WTC11 (cell line): Measurements from ENCODE around the gene TTN. TPM values are rescaled to one million over a fixed set of nuclear protein-coding genes. Genes with fewer than 3 reads are reported as not detected.

Experiments
- ATAC-seq: fragments of 200-7000 bp; cut with Tn5 transposase; 2 replicates; pipeline ENCODE4 v1.10.0; 2021; ENCODE audit warnings: mild to moderate bottlenecking, moderate library complexity
- CTCF ChIA-PET: fragments of 300-600 bp; sonication (Branson Sonifier 250); formaldehyde crosslinking; loops from one replicate; lab custom pipeline; 2021; ENCODE audit warnings: antibody characterized with exemption; lab: Charles Lee
- POLR2A ChIA-PET: fragments of 350-600 bp; sonication (Branson Sonifier 250); formaldehyde crosslinking; loops from one replicate; lab custom pipeline; 2021; ENCODE audit warnings: antibody characterized with exemption; lab: Charles Lee
- DNase-seq: peaks from one replicate; pipeline ENCODE4 v3.0.0; 2021; ENCODE audit warnings: low spot score
- H3K27ac Mint-ChIP-seq: 2 replicates; pipeline ENCODE4 v1.8.0; 2021; ENCODE audit warnings: mixed read lengths
- H3K27me3 Mint-ChIP-seq: 2 replicates; pipeline ENCODE4 v1.8.0; 2021; ENCODE audit warnings: low read depth, mild to moderate bottlenecking, moderate library complexity, mixed read lengths
- H3K36me3 Mint-ChIP-seq: 2 replicates; pipeline ENCODE4 v1.8.0; 2021; ENCODE audit warnings: mixed read lengths
- H3K4me1 Mint-ChIP-seq: 2 replicates; pipeline ENCODE4 v1.8.0; 2022; ENCODE audit warnings: mixed read lengths
- H3K4me3 Mint-ChIP-seq: 2 replicates; pipeline ENCODE4 v1.8.0; 2021; ENCODE audit warnings: mild to moderate bottlenecking, moderate library complexity, mixed read lengths
- H3K9me3 Mint-ChIP-seq: 2 replicates; pipeline ENCODE4 v1.8.0; 2021; ENCODE audit warnings: mixed read lengths
- ATF1 ChIP-seq: sonication (generic); formaldehyde crosslinking; IDR thresholded peaks from 2 replicates; pipeline ENCODE4 v1.8.1; 2023; ENCODE audit warnings: mild to moderate bottlenecking, moderate library complexity, missing genetic modification reagents
- CREM ChIP-seq: sonication (generic); formaldehyde crosslinking; IDR thresholded peaks from 2 replicates; pipeline ENCODE4 v1.8.1; 2022; ENCODE audit warnings: mild to moderate bottlenecking, missing genetic modification reagents, moderate library complexity
- FOXJ3 ChIP-seq: sonication (generic); formaldehyde crosslinking; IDR thresholded peaks from 2 replicates; pipeline ENCODE4 v1.9.0; 2021; ENCODE audit warnings: missing genetic modification reagents, mild to moderate bottlenecking, borderline replicate concordance
- FOXP1 ChIP-seq: sonication (generic); formaldehyde crosslinking; IDR thresholded peaks from 2 replicates; pipeline ENCODE4 v1.8.0; 2022; ENCODE audit warnings: missing genetic modification reagents, mild to moderate bottlenecking, moderate library complexity, borderline replicate concordance
- GABPB1 ChIP-seq: sonication (generic); formaldehyde crosslinking; IDR thresholded peaks from 2 replicates; pipeline ENCODE4 v1.8.1; 2023; ENCODE audit warnings: mild to moderate bottlenecking, missing genetic modification reagents
- HMGA2 ChIP-seq: fragments of 250-450 bp; sonication (Bioruptor Pico); IDR thresholded peaks from 2 replicates; pipeline ENCODE4 v1.4.0; 2021; ENCODE audit warnings: mild to moderate bottlenecking, moderate library complexity
- JAZF1 ChIP-seq: fragments of 250-450 bp; sonication (Bioruptor Pico); IDR thresholded peaks from 2 replicates; pipeline ENCODE4 v1.9.0; 2021; ENCODE audit warnings: moderate library complexity, mild to moderate bottlenecking, inconsistent platforms
- PRRX2 ChIP-seq: fragments of 250-450 bp; sonication (Bioruptor Pico); IDR thresholded peaks from 2 replicates; pipeline ENCODE4 v1.8.0; 2021; ENCODE audit warnings: mild to moderate bottlenecking
- SMAD4 ChIP-seq: sonication (generic); formaldehyde crosslinking; IDR thresholded peaks from 2 replicates; pipeline ENCODE4 v1.8.0; 2022; ENCODE audit warnings: mild to moderate bottlenecking, missing genetic modification reagents
- TEAD4 ChIP-seq: sonication (generic); formaldehyde crosslinking; IDR thresholded peaks from 2 replicates; pipeline ENCODE4 v1.8.0; 2022; ENCODE audit warnings: mild to moderate bottlenecking, missing genetic modification reagents
- TP53 ChIP-seq: sonication (generic); formaldehyde crosslinking; IDR thresholded peaks from 2 replicates; pipeline ENCODE4 v1.8.1; 2023; ENCODE audit warnings: mild to moderate bottlenecking, missing genetic modification reagents
- ZNF317 ChIP-seq: sonication (generic); formaldehyde crosslinking; IDR thresholded peaks from 2 replicates; pipeline ENCODE4 v1.8.1; 2023; ENCODE audit warnings: low read depth, mild to moderate bottlenecking, moderate library complexity, missing genetic modification reagents, borderline replicate concordance
- total RNA-seq: library from RNA; stranded (reverse); gene quantifications from 3 replicates; pipeline ENCODE4 v1.2.3, GENCODE V29; 2021
- TF ChIP-seq, protein P1 (sequence below): sonication (generic); formaldehyde crosslinking; IDR thresholded peaks from 2 replicates; pipeline ENCODE4 v1.8.1; 2023; ENCODE audit warnings: mild to moderate bottlenecking, missing genetic modification reagents, borderline replicate concordance
- TF ChIP-seq, protein P2 (sequence below): sonication (generic); formaldehyde crosslinking; IDR thresholded peaks from 2 replicates; pipeline ENCODE4 v1.8.1; 2023; ENCODE audit warnings: mild to moderate bottlenecking, moderate library complexity, missing genetic modification reagents
- TF ChIP-seq, protein P3 (sequence below): sonication (generic); formaldehyde crosslinking; IDR thresholded peaks from 2 replicates; pipeline ENCODE4 v1.8.0; 2022; ENCODE audit warnings: missing genetic modification reagents
- TF ChIP-seq, protein P4 (sequence below): sonication (generic); formaldehyde crosslinking; IDR thresholded peaks from 2 replicates; pipeline ENCODE4 v1.8.0; 2023; ENCODE audit warnings: mild to moderate bottlenecking, missing genetic modification reagents
- TF ChIP-seq, protein P5 (sequence below): fragments of 250-450 bp; sonication (Bioruptor Pico); IDR thresholded peaks from 2 replicates; pipeline ENCODE4 v1.9.0; 2021; ENCODE audit warnings: mild to moderate bottlenecking, borderline replicate concordance

Gene TTN
- total RNA-seq, 1 experiment from 2014 or later, result 4.7 TPM

DNA sequence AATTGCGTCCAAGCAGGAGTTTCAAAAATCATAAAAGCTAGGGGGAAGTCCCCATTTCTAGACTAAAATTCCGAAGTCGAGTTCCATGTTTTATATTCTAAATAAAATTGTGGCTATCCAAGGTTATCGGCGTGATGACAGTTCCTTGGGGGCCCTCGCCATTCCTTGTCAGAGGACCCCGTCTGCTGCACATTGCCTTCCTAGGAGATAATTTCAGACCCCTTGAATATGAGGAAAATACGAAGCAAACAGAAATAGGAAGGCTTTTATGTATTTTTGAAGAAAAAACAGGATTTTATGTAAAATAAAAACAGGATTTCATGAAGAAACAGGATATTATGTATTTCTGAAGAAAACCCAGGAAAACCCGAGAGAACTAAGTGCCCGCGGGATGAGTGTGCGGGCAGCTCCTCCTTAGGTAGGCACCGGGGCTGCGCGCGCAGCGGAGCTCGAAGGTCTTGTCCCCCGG is 327.4 kb downstream of the TTN start (continued):
- TF ChIP-seq, protein P1, sequence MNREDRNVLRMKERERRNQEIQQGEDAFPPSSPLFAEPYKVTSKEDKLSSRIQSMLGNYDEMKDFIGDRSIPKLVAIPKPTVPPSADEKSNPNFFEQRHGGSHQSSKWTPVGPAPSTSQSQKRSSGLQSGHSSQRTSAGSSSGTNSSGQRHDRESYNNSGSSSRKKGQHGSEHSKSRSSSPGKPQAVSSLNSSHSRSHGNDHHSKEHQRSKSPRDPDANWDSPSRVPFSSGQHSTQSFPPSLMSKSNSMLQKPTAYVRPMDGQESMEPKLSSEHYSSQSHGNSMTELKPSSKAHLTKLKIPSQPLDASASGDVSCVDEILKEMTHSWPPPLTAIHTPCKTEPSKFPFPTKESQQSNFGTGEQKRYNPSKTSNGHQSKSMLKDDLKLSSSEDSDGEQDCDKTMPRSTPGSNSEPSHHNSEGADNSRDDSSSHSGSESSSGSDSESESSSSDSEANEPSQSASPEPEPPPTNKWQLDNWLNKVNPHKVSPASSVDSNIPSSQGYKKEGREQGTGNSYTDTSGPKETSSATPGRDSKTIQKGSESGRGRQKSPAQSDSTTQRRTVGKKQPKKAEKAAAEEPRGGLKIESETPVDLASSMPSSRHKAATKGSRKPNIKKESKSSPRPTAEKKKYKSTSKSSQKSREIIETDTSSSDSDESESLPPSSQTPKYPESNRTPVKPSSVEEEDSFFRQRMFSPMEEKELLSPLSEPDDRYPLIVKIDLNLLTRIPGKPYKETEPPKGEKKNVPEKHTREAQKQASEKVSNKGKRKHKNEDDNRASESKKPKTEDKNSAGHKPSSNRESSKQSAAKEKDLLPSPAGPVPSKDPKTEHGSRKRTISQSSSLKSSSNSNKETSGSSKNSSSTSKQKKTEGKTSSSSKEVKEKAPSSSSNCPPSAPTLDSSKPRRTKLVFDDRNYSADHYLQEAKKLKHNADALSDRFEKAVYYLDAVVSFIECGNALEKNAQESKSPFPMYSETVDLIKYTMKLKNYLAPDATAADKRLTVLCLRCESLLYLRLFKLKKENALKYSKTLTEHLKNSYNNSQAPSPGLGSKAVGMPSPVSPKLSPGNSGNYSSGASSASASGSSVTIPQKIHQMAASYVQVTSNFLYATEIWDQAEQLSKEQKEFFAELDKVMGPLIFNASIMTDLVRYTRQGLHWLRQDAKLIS, result no peak
- TF ChIP-seq, protein P2, sequence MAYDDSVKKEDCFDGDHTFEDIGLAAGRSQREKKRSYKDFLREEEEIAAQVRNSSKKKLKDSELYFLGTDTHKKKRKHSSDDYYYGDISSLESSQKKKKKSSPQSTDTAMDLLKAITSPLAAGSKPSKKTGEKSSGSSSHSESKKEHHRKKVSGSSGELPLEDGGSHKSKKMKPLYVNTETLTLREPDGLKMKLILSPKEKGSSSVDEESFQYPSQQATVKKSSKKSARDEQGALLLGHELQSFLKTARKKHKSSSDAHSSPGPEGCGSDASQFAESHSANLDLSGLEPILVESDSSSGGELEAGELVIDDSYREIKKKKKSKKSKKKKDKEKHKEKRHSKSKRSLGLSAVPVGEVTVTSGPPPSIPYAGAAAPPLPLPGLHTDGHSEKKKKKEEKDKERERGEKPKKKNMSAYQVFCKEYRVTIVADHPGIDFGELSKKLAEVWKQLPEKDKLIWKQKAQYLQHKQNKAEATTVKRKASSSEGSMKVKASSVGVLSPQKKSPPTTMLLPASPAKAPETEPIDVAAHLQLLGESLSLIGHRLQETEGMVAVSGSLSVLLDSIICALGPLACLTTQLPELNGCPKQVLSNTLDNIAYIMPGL (CRISPR knock-in tag), result no peak

DNA sequence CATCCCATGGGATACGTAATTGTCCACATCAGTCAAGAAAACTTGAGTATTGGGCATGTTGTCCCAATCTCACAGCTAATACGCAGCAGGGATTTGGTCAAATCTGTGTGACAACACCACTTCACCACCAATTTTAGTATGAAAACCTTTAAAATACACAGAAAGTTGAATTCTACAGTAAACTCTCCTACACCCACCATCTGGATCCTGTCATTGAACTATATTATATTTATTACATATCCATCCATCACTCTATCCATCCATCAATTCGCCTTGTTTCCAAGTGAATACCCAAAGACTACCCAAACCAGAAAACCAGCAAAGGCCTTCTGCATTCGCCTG is 328.0 kb downstream of the TTN start:
- Mint-ChIP-seq H3K9me3 (no peaks in the 10 kb centered on the region), H3K27ac (peak overlapping the region; percentile 99; the same call in 1 of the 2 replicates), H3K36me3 (no peaks in the 10 kb centered on the region), H3K4me3 (peak overlapping the region; percentile 94), H3K4me1 (peaks cover 28% of the 10 kb centered on the region), H3K27me3 (no peaks in the 10 kb centered on the region; the same call in 1 of the 2 replicates)
- TF ChIP-seq TEAD4 (CRISPR knock-in tag) (no peak), HMGA2 (CRISPR knock-in tag) (no peak), TP53 (CRISPR knock-in tag) (no peak), ATF1 (CRISPR knock-in tag) (no peak), GABPB1 (no peak), FOXP1 (CRISPR knock-in tag) (no peak), JAZF1 (no peak), PRRX2 (CRISPR knock-in tag) (no peak), ZNF317 (CRISPR knock-in tag) (no peak), FOXJ3 (CRISPR knock-in tag) (no peak), SMAD4 (CRISPR knock-in tag) (no peak), CREM (CRISPR knock-in tag) (no peak)
- TF ChIP-seq, protein P3, sequence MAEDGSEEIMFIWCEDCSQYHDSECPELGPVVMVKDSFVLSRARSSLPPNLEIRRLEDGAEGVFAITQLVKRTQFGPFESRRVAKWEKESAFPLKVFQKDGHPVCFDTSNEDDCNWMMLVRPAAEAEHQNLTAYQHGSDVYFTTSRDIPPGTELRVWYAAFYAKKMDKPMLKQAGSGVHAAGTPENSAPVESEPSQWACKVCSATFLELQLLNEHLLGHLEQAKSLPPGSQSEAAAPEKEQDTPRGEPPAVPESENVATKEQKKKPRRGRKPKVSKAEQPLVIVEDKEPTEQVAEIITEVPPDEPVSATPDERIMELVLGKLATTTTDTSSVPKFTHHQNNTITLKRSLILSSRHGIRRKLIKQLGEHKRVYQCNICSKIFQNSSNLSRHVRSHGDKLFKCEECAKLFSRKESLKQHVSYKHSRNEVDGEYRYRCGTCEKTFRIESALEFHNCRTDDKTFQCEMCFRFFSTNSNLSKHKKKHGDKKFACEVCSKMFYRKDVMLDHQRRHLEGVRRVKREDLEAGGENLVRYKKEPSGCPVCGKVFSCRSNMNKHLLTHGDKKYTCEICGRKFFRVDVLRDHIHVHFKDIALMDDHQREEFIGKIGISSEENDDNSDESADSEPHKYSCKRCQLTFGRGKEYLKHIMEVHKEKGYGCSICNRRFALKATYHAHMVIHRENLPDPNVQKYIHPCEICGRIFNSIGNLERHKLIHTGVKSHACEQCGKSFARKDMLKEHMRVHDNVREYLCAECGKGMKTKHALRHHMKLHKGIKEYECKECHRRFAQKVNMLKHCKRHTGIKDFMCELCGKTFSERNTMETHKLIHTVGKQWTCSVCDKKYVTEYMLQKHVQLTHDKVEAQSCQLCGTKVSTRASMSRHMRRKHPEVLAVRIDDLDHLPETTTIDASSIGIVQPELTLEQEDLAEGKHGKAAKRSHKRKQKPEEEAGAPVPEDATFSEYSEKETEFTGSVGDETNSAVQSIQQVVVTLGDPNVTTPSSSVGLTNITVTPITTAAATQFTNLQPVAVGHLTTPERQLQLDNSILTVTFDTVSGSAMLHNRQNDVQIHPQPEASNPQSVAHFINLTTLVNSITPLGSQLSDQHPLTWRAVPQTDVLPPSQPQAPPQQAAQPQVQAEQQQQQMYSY (CRISPR knock-in tag), result no peak
- TF ChIP-seq, protein P4, sequence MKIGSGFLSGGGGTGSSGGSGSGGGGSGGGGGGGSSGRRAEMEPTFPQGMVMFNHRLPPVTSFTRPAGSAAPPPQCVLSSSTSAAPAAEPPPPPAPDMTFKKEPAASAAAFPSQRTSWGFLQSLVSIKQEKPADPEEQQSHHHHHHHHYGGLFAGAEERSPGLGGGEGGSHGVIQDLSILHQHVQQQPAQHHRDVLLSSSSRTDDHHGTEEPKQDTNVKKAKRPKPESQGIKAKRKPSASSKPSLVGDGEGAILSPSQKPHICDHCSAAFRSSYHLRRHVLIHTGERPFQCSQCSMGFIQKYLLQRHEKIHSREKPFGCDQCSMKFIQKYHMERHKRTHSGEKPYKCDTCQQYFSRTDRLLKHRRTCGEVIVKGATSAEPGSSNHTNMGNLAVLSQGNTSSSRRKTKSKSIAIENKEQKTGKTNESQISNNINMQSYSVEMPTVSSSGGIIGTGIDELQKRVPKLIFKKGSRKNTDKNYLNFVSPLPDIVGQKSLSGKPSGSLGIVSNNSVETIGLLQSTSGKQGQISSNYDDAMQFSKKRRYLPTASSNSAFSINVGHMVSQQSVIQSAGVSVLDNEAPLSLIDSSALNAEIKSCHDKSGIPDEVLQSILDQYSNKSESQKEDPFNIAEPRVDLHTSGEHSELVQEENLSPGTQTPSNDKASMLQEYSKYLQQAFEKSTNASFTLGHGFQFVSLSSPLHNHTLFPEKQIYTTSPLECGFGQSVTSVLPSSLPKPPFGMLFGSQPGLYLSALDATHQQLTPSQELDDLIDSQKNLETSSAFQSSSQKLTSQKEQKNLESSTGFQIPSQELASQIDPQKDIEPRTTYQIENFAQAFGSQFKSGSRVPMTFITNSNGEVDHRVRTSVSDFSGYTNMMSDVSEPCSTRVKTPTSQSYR (CRISPR knock-in tag), result no peak
- TF ChIP-seq, protein P5, sequence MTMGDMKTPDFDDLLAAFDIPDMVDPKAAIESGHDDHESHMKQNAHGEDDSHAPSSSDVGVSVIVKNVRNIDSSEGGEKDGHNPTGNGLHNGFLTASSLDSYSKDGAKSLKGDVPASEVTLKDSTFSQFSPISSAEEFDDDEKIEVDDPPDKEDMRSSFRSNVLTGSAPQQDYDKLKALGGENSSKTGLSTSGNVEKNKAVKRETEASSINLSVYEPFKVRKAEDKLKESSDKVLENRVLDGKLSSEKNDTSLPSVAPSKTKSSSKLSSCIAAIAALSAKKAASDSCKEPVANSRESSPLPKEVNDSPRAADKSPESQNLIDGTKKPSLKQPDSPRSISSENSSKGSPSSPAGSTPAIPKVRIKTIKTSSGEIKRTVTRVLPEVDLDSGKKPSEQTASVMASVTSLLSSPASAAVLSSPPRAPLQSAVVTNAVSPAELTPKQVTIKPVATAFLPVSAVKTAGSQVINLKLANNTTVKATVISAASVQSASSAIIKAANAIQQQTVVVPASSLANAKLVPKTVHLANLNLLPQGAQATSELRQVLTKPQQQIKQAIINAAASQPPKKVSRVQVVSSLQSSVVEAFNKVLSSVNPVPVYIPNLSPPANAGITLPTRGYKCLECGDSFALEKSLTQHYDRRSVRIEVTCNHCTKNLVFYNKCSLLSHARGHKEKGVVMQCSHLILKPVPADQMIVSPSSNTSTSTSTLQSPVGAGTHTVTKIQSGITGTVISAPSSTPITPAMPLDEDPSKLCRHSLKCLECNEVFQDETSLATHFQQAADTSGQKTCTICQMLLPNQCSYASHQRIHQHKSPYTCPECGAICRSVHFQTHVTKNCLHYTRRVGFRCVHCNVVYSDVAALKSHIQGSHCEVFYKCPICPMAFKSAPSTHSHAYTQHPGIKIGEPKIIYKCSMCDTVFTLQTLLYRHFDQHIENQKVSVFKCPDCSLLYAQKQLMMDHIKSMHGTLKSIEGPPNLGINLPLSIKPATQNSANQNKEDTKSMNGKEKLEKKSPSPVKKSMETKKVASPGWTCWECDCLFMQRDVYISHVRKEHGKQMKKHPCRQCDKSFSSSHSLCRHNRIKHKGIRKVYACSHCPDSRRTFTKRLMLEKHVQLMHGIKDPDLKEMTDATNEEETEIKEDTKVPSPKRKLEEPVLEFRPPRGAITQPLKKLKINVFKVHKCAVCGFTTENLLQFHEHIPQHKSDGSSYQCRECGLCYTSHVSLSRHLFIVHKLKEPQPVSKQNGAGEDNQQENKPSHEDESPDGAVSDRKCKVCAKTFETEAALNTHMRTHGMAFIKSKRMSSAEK, result no peak
- no peak for DNase-seq
- CTCF ChIA-PET, result interaction anchor here (0.6 to 2.1 kb wide), 11 partner anchors 21 to 650 kb away, joined by 3 to 14 read pairs (median 3); partner anchors contain the start of genes PJVK and PRKRA
- ATAC-seq, result no peak
- POLR2A ChIA-PET, result interaction anchor here (1.0 to 1.1 kb wide), 2 partner anchors 26 to 44 kb away, joined by 3 read pairs; no protein-coding TSS in a partner anchor
